Measurements from ENCODE around the gene CYB5R2.

GRCh38 chr11:7687386-7687785 is 14.1 kb upstream of the CYB5R2 start:
- TF ChIP-seq CTCF (IDR thresholded peaks at IDR 0.05): no peak
- no peak for TF ChIP-seq GATA2 (CRISPR knock-in tag; IDR thresholded peaks at IDR 0.05)
- no peak for TF ChIP-seq NFIC (IDR thresholded peaks at IDR 0.05; ENCODE audit: borderline replicate concordance)
- TF ChIP-seq RFX5 (IDR thresholded peaks at IDR 0.05; ENCODE audit: low read length): no peak
- TF ChIP-seq TAF1 (IDR thresholded peaks at IDR 0.05; ENCODE audit: borderline replicate concordance, low read depth, low read length): no peak
- no peak for TF ChIP-seq FOSL2 (IDR thresholded peaks at IDR 0.05; ENCODE audit: borderline replicate concordance, low read depth)
- TF ChIP-seq EZH2phosphoT487 (IDR thresholded peaks at IDR 0.05; ENCODE audit: borderline replicate concordance, low read depth): no peak
- no peak for TF ChIP-seq USF2 (IDR thresholded peaks at IDR 0.05; ENCODE audit: borderline replicate concordance, low read depth, low read length)
- no peak for TF ChIP-seq MAX (IDR thresholded peaks at IDR 0.05; ENCODE audit: low read depth)

Data from SK-N-SH (cell line).